Activated T-cell treated with anti-CD3 and anti-CD28 coated beads, Interleukin-2, amount 50 U/mL, for 48 hours (primary cell): Measurements from ENCODE around the gene CCDC27.
A peak's percentile ranks its signal among the peaks of the same experiment; 100 is the strongest.
"Not testable (repeated sequence)": the region's sequence is repeated elsewhere in the genome, so short reads cannot be mapped to it uniquely, and the experiment has no call there.

Source experiments
- DNase-seq, 2 experiments: peaks; one replicate each; pipeline ENCODE4 v3.0.0-alpha.2; 2020

The CCDC27 gene

DNA sequence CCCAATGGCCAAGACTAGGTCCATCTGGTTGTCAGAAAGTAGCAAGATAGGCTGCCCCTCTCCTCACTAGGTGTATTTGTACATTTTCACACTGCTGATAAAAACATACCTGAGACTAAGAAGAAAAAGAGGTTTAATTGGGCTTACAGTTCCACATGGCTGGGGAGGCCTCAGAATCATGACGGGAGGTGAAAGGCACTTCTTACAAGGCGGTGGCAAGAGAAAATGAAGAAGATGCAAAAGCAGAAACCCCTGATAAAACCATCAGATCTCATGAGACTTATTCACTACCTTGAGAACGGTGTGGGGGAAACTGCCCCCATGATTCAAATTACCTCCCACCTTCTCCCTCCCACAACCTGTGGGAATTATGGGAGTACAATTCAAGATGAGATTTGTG is 48.5 kb downstream of the CCDC27 start:
- DNase-seq: peak in 1 of 2 experiments; percentile 27

DNA sequence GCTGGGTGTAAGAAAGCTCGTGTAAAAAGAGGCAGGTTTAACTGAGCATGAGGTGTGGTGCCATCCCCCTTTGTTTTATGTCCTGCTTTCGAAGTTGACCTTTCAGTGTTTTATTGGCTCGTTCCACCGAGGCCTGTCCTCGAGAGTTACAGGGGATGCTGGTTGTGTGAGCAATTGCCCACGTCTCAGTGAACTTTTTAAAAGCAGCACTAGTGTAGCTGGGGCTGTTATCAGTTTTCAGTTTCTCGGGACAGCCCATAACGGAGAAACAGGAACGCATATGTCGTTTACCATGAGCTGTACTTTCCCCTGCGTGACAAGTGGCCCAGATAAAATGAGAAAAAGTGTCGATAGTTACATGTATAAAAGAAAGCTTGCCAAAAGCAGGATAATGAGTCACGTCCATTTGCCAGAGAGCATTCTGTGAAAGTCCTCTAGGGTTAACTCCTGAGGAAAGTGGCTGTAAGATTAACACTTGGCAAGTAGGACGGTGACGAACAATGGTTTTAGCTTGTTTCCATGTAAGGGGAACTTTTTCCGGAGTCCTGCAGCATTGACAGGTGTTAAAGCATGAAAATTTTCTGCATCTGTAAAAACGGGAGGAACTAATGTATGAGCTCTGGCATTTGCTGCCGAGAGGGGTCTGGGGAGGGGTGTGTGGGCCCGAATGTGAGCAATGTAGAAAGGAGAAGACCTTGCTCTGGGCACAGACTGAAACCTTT is 51.8 kb downstream of the CCDC27 start:
- no peak for DNase-seq

DNA sequence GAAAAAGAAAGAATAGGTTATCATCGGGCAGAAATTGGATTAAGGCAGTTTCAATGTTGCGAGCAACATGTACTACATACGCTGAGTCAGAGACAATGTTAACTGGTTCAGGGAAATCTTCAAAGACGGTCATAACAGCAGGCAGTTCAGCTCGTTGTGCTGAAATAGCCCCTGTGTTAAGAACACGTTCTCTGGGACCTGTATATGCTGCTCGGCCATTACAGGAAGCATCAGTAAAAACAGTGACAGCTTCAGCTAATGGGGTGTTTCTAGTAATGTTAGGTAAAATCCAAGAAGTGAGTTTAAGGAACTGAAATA is 52.3 kb downstream of the CCDC27 start:
- DNase-seq: not testable (repeated sequence)

DNA sequence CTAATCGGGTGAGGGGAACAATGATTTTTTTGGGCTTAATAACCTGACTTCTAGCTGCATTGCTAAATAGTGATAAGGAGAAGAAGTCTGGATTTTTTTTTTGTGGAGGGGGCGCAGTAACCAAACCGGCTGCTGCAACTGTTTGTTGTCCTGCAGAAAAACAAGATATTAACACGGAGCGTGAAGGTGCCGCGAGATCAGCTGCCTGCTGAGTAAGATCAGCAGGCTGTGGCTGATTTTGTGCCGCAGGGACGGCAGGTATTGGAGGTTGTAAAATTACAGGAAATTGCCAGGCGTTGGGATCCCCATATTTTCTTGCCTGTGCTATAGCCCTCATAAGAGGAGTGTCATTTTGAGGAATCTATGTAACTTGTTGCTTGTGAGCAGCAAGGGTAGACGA is 52.8 kb downstream of the CCDC27 start:
- no peak for DNase-seq

GRCh38 chr1:3807769-3808168 is 55.5 kb downstream of the CCDC27 start:
- no peak for DNase-seq

DNA sequence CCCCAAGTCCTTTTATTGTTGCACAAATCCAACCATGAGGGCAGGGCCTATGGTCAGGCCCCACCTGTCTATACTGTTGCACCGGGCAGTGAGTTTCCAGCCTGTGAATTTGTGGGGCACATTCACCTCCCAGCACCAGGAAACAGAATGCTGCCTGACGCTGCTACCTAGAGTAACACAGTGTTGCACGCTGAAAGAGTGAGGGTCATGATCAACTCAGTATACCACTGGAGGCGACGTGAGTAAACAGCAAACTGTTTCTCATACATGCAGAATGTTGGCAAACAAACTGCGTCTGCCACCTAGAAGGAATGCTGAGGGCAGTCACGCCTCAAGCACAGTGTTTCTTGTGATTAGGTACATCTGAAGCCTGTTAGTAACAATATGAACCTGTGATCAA is 57.4 kb downstream of the CCDC27 start:
- DNase-seq: no peak

- DNase-seq: not testable (repeated sequence)
Observed at GRCh38 chr1:3810149-3810761, 58.0 kb downstream of the CCDC27 start.

DNA sequence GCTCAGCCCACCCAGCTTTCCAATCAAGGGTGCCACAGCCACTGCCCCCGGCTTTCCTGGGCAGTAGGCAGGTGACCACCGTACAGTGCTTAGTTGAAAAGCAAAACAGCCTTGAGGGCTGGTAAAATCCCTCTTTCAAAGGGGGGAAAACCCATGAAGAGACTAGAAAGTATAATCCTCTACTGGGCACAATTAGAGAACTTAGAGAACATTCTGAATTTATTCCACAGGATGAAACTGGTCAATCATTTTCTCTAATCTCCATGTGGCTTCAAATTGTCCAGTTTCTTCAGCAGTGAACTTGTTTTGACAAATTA is 59.3 kb downstream of the CCDC27 start:
- DNase-seq: no peak

DNA sequence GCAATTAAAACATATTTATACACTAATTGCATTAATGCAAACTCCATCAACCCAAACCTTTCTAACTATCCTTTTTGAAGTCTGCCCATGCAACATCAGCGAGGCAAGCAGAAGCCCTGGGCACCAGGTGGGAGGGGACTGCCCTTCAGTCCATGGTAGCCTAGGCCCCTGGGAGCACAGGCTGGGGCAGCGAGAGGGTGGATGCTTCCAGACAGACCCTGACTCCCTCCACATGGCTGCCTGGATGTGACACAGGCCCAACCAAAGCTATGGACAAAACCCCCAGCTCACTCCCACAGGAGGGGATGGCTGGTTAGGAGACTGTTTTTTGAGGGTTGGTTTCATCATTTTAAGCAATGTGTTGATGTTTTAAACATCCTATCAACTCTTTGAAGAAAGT is 61.8 kb downstream of the CCDC27 start:
- DNase-seq: no peak

DNA sequence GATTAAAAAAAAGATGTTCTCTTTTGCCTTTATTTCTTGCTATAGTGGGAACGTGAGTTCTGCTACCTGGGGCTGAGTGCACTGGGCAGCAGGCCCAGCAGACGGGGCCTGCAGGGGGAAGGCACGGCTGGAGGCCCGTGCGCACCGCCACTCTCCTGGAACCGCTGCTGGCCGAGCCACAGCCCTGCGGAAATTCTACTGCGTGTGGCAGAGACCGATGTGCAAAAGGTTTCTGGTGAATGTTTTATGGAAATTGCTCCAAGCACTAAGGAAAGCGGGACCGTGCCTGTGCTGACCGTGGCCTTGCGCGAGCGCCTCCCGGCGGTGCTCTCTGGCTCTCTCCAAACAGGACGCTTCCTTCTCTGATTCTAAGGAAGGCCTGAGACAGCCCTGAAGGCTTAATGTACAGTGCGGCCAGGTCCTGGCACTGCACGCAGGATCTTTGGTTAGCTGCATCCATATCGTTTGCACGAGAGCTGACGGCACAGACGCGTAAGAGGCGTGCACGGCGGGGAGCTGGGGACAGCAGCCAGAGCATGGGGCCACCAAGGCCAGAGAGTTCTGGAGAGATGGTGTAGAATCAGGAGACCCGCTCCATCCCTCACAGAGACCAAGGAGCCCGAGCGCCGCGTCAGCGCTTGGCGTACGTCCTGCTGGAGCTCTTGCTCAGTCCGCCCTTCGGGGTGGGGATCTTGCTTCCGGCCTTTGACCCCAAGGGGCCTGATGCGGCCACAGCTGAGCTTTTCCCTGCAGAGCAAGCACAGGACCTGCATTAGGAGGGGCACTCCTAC is 62.7 kb downstream of the CCDC27 start:
- no peak for DNase-seq

DNA sequence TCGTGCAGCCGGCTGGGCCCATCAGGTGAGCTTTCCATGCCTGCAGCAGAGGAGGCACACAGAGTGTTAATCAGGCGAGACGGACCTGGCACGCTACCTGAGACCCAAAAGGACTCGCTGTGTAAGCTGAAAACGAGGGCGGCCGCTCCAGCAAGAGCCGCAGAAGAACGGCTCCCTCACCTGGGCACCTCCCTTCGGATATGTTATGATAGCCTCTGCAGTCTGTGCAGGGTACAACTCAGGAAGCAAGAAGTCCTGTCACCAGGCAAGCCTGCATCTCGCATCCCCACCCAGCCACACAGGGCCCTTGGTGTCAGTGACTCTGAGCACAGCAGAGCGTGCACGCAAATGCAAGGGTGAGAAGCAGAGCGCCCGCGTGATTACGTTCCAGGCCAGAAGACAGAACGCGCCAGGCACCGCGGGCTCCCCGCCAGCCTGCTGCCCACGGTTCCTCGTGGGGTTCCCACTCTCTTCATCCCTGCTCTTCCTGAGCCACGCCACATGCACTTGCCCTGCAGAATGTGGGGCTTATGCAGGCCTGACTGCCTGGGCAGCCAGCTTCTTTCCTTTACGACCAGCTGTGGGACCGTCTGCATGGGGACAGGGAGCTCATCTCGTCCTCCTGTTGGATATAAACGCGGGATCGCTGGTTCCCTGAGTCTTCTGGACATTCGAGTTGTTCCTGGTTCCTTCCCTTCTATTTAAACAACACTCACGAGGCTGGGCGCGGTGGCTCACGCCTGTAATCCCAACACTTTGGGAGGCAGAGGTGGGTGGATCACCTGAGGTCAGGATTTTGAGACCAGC is 64.3 kb downstream of the CCDC27 start:
- no peak for DNase-seq

- DNase-seq: no peak
Observed at GRCh38 chr1:3817138-3817740, 65.0 kb downstream of the CCDC27 start.

GRCh38 chr1:3817821-3818597 is 65.8 kb downstream of the CCDC27 start:
- no peak for DNase-seq

DNA sequence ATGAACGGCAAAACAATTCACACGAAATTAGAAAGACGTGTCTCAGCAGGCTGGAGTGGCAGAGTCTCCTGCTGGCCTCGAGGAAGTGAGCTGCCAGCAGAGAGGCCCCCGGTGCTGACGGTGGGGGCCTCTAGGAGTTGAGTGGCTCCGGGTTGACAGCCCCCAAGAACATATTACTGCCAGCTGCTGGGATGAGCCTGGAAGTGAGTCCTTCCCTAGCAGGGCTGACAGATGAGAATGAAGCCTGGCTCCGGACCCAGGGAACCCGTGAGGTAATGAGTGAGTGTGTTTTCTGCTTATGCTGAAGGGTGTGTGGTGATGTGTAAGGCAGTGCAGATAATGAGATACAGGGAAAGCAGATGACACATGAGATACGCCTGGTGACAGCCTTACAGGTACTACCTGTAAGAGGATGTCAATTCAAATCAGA is 67.5 kb downstream of the CCDC27 start:
- no peak for DNase-seq

DNA sequence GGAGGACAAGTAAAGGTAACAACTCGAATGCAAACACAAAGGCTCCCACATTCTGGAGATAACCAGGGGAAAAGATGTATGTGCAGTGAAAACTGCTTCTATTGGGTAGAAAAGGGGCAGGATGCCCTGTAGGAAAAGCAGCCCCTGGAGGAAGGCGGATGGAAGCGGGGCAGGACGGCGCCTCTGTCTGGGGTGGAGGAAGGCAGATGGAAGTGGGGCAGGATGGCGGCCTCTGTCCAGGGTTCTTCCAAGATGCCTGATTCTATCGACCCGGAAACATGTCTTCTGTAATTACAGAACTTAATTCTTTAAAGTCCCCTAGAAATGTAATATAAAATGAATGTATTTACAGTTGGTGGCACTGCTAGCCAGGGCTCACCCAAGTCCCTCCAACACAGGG is 68.1 kb downstream of the CCDC27 start:
- DNase-seq: no peak

- no peak for DNase-seq
Observed at GRCh38 chr1:3821004-3821403, 68.8 kb downstream of the CCDC27 start.
